Mammary epithelial cell (primary cell): ENCODE measurements around the gene PPP1R1B.

Experiments used
- EZH2 ChIP-seq: IDR thresholded peaks from 2 replicates; pipeline ENCODE4 v1.6.1; 2012; ENCODE audit warnings: low read length, inconsistent platforms, borderline replicate concordance
- TF ChIP-seq, protein P1 (sequence below), 2 donors: IDR thresholded peaks in 1 of 2; conservative IDR thresholded peaks in 1 of 2; 2 replicates each; pipeline ENCODE4 v1.5.1; 2011 to 2012; ENCODE audit warnings: inconsistent platforms in 2 of 2, low read length in 2 of 2, mild to moderate bottlenecking in 2 of 2, control low read depth in 1 of 2, low read depth in 1 of 2; ENCODE audit not compliant: insufficient read depth in 1 of 2; ENCODE audit errors: extremely low read depth in 1 of 2

- TF ChIP-seq, protein P1, sequence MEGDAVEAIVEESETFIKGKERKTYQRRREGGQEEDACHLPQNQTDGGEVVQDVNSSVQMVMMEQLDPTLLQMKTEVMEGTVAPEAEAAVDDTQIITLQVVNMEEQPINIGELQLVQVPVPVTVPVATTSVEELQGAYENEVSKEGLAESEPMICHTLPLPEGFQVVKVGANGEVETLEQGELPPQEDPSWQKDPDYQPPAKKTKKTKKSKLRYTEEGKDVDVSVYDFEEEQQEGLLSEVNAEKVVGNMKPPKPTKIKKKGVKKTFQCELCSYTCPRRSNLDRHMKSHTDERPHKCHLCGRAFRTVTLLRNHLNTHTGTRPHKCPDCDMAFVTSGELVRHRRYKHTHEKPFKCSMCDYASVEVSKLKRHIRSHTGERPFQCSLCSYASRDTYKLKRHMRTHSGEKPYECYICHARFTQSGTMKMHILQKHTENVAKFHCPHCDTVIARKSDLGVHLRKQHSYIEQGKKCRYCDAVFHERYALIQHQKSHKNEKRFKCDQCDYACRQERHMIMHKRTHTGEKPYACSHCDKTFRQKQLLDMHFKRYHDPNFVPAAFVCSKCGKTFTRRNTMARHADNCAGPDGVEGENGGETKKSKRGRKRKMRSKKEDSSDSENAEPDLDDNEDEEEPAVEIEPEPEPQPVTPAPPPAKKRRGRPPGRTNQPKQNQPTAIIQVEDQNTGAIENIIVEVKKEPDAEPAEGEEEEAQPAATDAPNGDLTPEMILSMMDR (conservative IDR thresholded peaks at IDR 0.05 in 1 of 2, IDR thresholded peaks at IDR 0.05 in 1 of 2; ENCODE audit: extremely low read depth in 1 of 2, insufficient read depth in 1 of 2, low read depth in 1 of 2, low read length in 2 of 2) = no peak
- no peak for TF ChIP-seq EZH2
Observed at GRCh38 chr17:39597372-39598046, 29.2 kb upstream of the PPP1R1B start.
